Activated naive CD4-positive, alpha-beta T cell treated with anti-CD3 and anti-CD28 coated beads, Interleukin-2, amount 10 ng/mL, durations not matched to agents 5 hours and 36 hours (primary cell): ENCODE measurements around the gene RAB17. TPM values are rescaled to one million over a fixed set of nuclear protein-coding genes. Genes with fewer than 3 reads are reported as not detected.

ENCODE experiments used
- total RNA-seq, 2 experiments: library from RNA; stranded (reverse); gene quantifications; one replicate each; pipeline ENCODE4 v1.2.3, GENCODE V29; 2021

RAB17 gene, protein sequence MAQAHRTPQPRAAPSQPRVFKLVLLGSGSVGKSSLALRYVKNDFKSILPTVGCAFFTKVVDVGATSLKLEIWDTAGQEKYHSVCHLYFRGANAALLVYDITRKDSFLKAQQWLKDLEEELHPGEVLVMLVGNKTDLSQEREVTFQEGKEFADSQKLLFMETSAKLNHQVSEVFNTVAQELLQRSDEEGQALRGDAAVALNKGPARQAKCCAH
- not detected for total RNA-seq

DNA sequence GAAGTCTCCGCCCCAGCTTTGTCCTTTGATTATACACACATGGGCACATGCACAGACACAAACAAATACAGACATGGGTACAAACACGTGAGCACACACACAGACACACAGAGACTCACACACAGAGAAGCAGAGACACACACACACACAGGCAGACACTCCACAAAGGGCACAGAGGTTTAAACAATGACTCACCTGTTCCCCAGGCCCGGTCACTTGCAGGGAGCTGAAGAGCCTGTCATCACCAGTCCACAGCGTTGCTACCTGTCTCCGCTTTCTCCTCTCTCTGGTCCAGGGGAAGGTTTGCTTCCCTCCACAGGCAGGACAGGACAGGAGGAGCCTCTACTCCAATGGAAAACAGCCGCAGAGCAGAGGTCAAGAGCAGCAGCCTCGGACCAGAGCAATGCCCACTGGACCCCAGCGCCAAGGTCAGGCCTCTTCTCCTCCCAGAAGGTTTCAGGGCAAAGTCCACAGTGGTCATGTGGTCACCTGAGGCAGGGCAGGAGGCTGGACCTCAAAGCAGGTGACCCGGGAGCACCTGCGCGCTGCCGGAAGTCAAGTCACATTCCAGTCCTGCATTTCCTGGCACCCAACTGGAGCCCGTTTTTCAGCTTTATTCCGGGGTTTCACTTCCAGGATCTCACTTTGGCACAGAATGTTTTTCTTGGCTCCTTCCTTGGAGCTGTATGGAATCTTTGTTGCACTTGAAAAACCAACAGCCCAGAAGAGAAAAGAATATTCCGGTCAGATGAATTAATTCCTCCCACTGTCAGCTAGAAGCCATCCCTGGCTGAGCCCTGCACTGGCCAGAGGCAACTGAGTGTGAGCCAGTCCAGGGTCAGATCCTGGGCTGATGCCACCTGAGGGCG is at the start of gene RAB17:
TSS of gene RAB17 (minus strand) at position 463 of the 869 bp plus-strand sequence. CDS start 4,580 bp downstream, outside the sequence.

DNA sequence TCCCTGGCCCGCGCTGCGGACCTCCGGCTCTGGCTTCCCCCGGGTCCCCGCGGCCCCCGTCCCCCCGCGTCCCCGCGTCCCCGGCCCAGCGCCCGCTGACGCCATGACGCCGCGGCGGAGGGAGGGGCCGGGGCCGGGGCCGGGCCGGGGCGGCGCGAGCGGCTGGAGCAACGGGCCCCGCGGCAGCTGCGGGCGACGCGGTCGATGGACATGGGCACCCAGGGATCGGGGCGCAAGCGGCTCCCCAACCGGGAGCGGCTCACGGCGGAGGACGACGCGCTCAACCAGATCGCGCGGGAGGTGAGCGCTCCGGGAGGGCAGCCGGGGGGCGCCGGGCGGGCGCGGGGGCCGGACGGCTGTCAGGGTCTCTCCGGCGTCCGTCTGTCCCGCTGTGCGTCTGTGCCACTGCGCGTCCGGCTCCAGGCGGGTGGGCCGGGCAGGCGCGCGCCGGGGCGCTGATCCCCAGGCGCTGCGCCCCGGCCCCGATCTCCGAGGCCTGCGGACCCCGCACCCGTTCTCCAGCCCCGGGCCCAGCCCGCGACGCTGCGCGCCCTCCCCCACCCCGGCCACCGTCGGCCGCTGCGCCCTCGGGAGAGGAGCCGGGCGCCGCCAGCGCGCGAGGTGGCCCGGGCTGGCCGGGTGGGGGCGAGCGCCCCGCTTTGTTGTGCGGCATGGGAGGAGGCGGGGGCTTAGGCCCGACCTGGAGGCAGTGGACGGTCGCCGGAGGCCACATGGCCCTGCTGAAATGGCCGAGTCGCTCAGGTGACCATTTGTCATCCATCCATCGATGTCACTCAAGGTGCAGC is 37.1 kb upstream of the RAB17 start, which contains the start of gene LRRFIP1:
TSS of gene LRRFIP1 (plus strand) at position 147 of the 806 bp plus-strand sequence. CDS start at position 205, 58 bp downstream.

DNA sequence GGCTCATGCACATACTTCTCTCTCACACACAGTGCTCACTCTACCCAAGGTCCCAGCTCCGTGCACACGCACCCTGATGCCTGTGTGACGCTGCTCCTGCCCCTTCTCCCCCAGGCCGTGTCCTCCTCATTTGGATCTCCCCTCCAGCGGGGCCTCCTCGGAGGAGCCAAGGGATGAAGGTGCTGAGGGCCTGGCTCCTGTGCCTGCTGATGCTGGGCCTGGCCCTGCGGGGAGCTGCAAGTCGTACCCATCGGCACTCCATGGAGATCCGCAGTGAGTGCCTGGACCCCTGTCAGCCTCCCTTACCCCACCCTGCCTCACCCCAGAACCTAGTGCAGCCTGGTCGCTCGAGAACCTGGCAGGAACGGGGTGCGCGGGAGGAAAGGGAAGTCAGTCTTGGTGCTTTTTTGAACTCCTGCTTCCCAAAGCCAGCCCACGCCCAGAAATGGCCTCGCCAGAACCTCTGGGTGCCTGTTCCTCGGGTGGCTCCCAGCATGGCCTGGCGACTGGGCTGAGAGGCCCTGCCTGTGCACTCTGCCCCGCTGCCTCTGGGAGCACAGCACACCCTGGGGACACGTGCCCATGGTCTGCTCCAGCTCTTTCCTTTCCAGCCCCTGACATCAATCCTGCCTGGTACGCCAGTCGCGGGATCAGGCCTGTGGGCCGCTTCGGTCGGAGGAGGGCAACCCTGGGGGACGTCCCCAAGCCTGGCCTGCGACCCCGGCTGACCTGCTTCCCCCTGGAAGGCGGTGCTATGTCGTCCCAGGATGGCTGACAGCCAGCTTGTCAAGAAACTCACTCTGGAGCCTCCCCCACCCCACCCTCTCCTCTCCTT is 23.9 kb downstream of the RAB17 start, which contains the start of gene PRLH:
TSS of gene PRLH (plus strand) at position 174 of the 835 bp plus-strand sequence. CDS start at position 174, 0 bp downstream.

Other genes starting within 250 kb of the RAB17 start
- gene COL6A3, start 176.6 kb downstream of the RAB17 start, total RNA-seq, result under 1 TPM; 0.43 to 0.45 TPM
- gene MLPH, start 103.5 kb downstream of the RAB17 start, total RNA-seq, result not detected
- gene PRLH, start 24.2 kb downstream of the RAB17 start, total RNA-seq, result not detected
- gene LRRFIP1, start 36.9 kb upstream of the RAB17 start, total RNA-seq, result 100 to 1,000 TPM; 183 to 185 TPM
- gene RBM44, start 208.0 kb upstream of the RAB17 start, total RNA-seq, result 1 to 10 TPM in 1 of 2 experiments, under 1 TPM in 1; 0.72 to 1.1 TPM